OCI-LY7 (cell line): ENCODE data around the gene GPR137B.

ENCODE experiments used
- EZH2phosphoT487 ChIP-seq: fragments of 200-600 bp; sonication (generic); IDR thresholded peaks from 2 replicates; pipeline ENCODE4 v1.6.1; 2018; ENCODE audit warnings: low read depth, borderline replicate concordance, mild to moderate bottlenecking, mixed run types, antibody characterized with exemption, low read length, moderate library complexity, mixed read lengths
- TF ChIP-seq, protein P1 (sequence below): fragments of 200-600 bp; sonication (generic); conservative IDR thresholded peaks from 2 replicates; pipeline ENCODE4 v1.5.1; 2014; ENCODE audit warnings: mild to moderate bottlenecking, antibody characterized with exemption, low read length, moderate library complexity, mixed read lengths

DNA sequence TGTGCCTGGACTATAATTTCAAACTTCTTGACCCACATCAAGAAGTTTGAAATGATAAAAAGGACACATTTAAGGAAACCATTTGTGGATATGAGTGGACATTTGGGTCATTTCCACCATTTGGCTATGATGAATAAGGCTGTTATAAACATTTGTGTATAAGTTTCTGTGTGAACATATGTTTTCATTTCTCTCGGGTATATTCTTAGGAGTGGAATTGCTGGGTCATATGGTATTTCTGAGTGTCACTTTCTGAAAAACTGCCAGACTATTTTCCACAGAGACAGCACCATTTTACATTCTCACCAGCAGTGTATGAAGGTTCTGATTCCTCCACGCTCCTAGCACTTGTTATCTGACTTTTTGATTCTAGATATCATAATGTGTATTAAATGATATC lies 50.8 kb downstream of the GPR137B start:
- TF ChIP-seq, protein P1, sequence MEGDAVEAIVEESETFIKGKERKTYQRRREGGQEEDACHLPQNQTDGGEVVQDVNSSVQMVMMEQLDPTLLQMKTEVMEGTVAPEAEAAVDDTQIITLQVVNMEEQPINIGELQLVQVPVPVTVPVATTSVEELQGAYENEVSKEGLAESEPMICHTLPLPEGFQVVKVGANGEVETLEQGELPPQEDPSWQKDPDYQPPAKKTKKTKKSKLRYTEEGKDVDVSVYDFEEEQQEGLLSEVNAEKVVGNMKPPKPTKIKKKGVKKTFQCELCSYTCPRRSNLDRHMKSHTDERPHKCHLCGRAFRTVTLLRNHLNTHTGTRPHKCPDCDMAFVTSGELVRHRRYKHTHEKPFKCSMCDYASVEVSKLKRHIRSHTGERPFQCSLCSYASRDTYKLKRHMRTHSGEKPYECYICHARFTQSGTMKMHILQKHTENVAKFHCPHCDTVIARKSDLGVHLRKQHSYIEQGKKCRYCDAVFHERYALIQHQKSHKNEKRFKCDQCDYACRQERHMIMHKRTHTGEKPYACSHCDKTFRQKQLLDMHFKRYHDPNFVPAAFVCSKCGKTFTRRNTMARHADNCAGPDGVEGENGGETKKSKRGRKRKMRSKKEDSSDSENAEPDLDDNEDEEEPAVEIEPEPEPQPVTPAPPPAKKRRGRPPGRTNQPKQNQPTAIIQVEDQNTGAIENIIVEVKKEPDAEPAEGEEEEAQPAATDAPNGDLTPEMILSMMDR = no peak
- no peak for TF ChIP-seq EZH2phosphoT487
